Measurements from ENCODE around the gene STIP1. TPM values are rescaled to one million over a fixed set of nuclear protein-coding genes. Genes with fewer than 3 reads are reported as not detected.

The STIP1 gene
- total RNA-seq, 4 donors from 2014 or later: 80.8 to 116 (median 106) TPM

GRCh38 chr11:64224891-64225607 lies 39.1 kb downstream of the STIP1 start:
- peak overlapping the region; percentile 68 to 92 (median 78) for H3K27ac ChIP-seq
- DNase-seq: no peak
- H3K4me3 ChIP-seq (replicated peaks in 1 of 3): peak overlapping the region; percentile 82 to 94 (median 89)
- no peak for TF ChIP-seq POLR2A (IDR thresholded peaks at IDR 0.05)
- TF ChIP-seq, protein P1, sequence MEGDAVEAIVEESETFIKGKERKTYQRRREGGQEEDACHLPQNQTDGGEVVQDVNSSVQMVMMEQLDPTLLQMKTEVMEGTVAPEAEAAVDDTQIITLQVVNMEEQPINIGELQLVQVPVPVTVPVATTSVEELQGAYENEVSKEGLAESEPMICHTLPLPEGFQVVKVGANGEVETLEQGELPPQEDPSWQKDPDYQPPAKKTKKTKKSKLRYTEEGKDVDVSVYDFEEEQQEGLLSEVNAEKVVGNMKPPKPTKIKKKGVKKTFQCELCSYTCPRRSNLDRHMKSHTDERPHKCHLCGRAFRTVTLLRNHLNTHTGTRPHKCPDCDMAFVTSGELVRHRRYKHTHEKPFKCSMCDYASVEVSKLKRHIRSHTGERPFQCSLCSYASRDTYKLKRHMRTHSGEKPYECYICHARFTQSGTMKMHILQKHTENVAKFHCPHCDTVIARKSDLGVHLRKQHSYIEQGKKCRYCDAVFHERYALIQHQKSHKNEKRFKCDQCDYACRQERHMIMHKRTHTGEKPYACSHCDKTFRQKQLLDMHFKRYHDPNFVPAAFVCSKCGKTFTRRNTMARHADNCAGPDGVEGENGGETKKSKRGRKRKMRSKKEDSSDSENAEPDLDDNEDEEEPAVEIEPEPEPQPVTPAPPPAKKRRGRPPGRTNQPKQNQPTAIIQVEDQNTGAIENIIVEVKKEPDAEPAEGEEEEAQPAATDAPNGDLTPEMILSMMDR (IDR thresholded peaks at IDR 0.05): no peak
- no peaks in the 10 kb centered on the region for H3K9me3 ChIP-seq
- peaks cover 0 to 7% of the 10 kb centered on the region in 2 donors for H3K36me3 ChIP-seq
- WGBS, 2 donors: 72 to 85% methylated on average over 10 to 15 of the region's 22 CpGs
- no peaks in the 10 kb centered on the region for H3K27me3 ChIP-seq
- peaks cover 28 to 33% of the 10 kb centered on the region in 2 donors for H3K4me1 ChIP-seq
- intact Hi-C loops (cut with DNase I): no loop called here

DNA sequence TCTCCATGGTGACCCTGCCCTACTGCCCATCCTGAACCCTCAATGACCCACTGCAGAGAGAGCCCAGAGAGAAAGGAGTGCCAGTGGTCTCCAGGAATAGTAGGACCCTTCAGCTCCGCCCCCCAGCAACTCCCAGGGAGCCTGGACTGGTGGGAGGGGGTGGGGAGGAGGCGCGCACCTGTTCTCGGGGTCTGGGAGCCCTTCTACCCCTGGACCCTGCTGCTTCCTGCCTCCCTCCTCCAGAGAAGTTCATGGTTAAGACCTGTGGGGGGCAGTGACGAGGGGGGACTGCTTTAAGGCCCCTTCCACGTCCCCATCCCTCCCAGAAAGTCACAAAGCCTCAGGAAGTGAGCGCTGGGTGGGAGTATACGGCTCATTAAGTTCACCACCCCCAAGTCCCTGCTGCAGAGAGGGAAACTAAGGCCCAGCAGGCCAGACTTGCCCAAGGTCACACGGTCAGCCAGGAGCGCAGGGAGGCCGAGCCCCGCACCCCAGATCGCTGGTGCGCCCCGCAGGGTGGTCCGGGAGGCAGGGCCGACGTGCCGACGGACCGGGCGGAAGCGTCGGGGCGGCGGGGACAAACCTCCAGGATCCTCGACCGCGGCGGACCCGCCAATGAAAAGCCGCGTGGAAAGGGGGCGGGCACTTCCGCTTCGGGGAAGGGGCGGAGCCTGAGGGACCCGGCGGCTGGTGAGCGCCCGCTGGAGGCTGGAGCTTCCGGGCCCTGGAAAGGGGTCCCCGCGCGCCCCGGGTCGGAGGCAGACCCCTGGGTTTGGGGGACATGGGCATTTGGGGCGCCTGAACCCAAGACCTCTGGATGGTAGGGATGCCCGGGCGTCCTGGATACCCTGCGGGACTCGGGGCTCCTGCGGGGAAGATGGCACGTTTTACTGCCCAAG lies 39.9 kb downstream of the STIP1 start, which contains the start of the genes NUDT22 and TRPT1:
NUDT22 (plus strand) TSS at position 667 of the 899 bp plus-strand sequence. CDS start 379 bp downstream, outside the sequence.
TRPT1 (minus strand) TSS at position 579 of the 899 bp plus-strand sequence; CDS start at position 253, 326 bp downstream.
- TF ChIP-seq, protein P1 (IDR thresholded peaks at IDR 0.05): peak in 2 of 6 experiments; percentile 1 to 11
- peak; percentile 4 to 88 for TF ChIP-seq POLR2A (IDR thresholded peaks at IDR 0.05)
- Histone ChIP-seq H3K4me3 (replicated peaks in 1 of 3) (peak within 1 kb of the TSS; percentile 82 to 94 (median 89)), H3K36me3 (peaks cover 0 to 4% of the 10 kb centered on the region in 2 donors), H3K9me3 (no peaks in the 10 kb centered on the region), H3K4me1 (peaks cover 29 to 33% of the 10 kb centered on the region in 2 donors), H3K27me3 (no peaks in the 10 kb centered on the region), H3K27ac (peak within 1 kb of the TSS; percentile 68 to 92 (median 87))
- 0 to 2% methylated on average over 8 to 11 of the region's 54 CpGs for WGBS, 2 donors
- DNase-seq: peak; percentile 91 to 94
- intact Hi-C loops (cut with DNase I): no loop called here

DNA sequence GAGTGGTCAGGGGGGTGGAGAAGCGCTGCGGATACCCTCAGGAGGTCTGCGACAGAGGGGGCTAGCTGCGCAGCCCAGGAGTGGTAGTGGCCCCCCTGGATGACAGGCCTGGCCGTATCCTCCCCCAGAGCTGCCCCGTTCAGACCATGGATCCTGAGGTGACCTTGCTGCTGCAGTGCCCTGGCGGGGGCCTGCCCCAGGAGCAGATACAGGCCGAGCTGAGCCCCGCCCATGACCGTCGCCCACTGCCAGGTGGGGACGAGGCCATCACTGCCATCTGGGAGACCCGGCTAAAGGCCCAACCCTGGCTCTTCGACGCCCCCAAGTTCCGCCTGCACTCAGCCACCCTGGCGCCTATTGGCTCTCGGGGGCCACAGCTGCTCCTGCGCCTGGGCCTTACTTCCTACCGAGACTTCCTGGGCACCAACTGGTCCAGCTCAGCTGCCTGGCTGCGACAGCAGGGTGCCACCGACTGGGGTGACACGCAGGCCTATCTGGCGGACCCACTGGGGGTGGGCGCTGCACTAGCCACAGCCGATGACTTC lies 40.6 kb downstream of the STIP1 start:
- Histone ChIP-seq H3K9me3 (no peaks in the 10 kb centered on the region), H3K36me3 (no peaks in the 10 kb centered on the region), H3K4me1 (peaks cover 35 to 40% of the 10 kb centered on the region in 2 donors), H3K27me3 (no peaks in the 10 kb centered on the region), H3K4me3 (replicated peaks in 1 of 3) (peak overlapping the region; percentile 82 to 94 (median 89)), H3K27ac (peak overlapping the region; percentile 68 to 92 (median 87))
- intact Hi-C loops (cut with DNase I): no loop called here
- TF ChIP-seq, protein P1 (IDR thresholded peaks at IDR 0.05): no peak
- TF ChIP-seq POLR2A (IDR thresholded peaks at IDR 0.05): no peak
- 21 to 22% methylated on average over 14 to 19 of the region's 26 CpGs for WGBS, 2 donors
- peak; percentile 58 to 60 for DNase-seq

GRCh38 chr11:64227405-64227956 lies 41.5 kb downstream of the STIP1 start:
- peaks cover 37 to 49% of the 10 kb centered on the region in 2 donors for H3K4me1 ChIP-seq
- H3K27ac ChIP-seq: peak overlapping the region; percentile 68 to 92 (median 87)
- no peak overlapping the region for H3K4me3 ChIP-seq (replicated peaks in 1 of 3)
- WGBS, 2 donors: 63 to 70% methylated on average over 3 of the region's 3 CpGs
- no peak for DNase-seq
- H3K27me3 ChIP-seq: no peaks in the 10 kb centered on the region
- no peak for TF ChIP-seq POLR2A (IDR thresholded peaks at IDR 0.05)
- TF ChIP-seq, protein P1 (IDR thresholded peaks at IDR 0.05): no peak
- intact Hi-C loops (cut with DNase I): no loop called here
- H3K9me3 ChIP-seq: no peaks in the 10 kb centered on the region
- H3K36me3 ChIP-seq: no peaks in the 10 kb centered on the region
